SU-DHL-6 (cell line): ENCODE data around the gene SNTB2.

Experiments
- CTCF ChIP-seq: fragments of 200-600 bp; sonication (generic); IDR thresholded peaks from one replicate; pipeline ENCODE4 v1.5.1; 2017; ENCODE audit warnings: antibody characterized with exemption, mild to moderate bottlenecking, low read length, moderate library complexity; ENCODE audit not compliant: insufficient read depth, poor library complexity, severe bottlenecking
- EZH2phosphoT487 ChIP-seq: fragments of 200-600 bp; sonication (generic), shearing (Covaris generic); conservative IDR thresholded peaks from 2 replicates; pipeline ENCODE4 v1.6.1; 2018; ENCODE audit warnings: mild to moderate bottlenecking, antibody characterized with exemption, low read length, moderate library complexity, mixed read lengths

- TF ChIP-seq CTCF (no peak), EZH2phosphoT487 (no peak)
Observed at GRCh38 chr16:69171325-69172084, 15.5 kb upstream of the SNTB2 start.
